ENCODE data around the gene IFTAP. TPM values are rescaled to one million over a fixed set of nuclear protein-coding genes. Genes with fewer than 3 reads are reported as not detected.

IFTAP gene
- total RNA-seq, 1 experiment from 2014 or later = 25.3 TPM

GRCh38 chr11:36618363-36619047, 24.2 kb downstream of the IFTAP start:
- intact Hi-C loops (cut with micrococcal nuclease; ENCODE audit: unreplicated experiment) = no loop called here
- ChIA-PET POLR2A (ENCODE audit: low non-redundant PET) (no interaction called here), CTCF (interaction anchor here (1.2 kb wide), 1 partner anchor 54 kb away, joined by 3 read pairs; no protein-coding TSS in a partner anchor)
- TF ChIP-seq EZH2 (IDR thresholded peaks at IDR 0.05; ENCODE audit: borderline replicate concordance, low read depth, low read length, poor library complexity, severe bottlenecking) (no peak), CTCF (conservative IDR thresholded peaks at IDR 0.05; ENCODE audit: low read depth, low read length) (no peak)
- Histone ChIP-seq H3K4me1 (ENCODE audit: insufficient read depth, low read length, poor library complexity, severe bottlenecking) (peaks cover 11% of the 10 kb centered on the region), H3K36me3 (ENCODE audit: insufficient read depth, low read length, poor library complexity, severe bottlenecking) (no peaks in the 10 kb centered on the region), H3K4me3 (ENCODE audit: low read depth, low read length, poor library complexity, severe bottlenecking) (no peak overlapping the region), H3K27ac (ENCODE audit: low read depth, low read length, poor library complexity, severe bottlenecking) (no peak overlapping the region), H3K9me3 (ENCODE audit: low read depth, low read length, poor library complexity, severe bottlenecking) (no peaks in the 10 kb centered on the region), H3K27me3 (replicated peaks; ENCODE audit: insufficient read depth, low read depth, low read length, poor library complexity) (no peaks in the 10 kb centered on the region)
- DNase-seq (ENCODE audit: low spot score) = no peak
- no TSS peak for BruUV-seq (replicated peaks)

GRCh38 chr11:36619502-36619901, 25.2 kb downstream of the IFTAP start:
- Histone ChIP-seq H3K27me3 (replicated peaks; ENCODE audit: insufficient read depth, low read depth, low read length, poor library complexity) (no peaks in the 10 kb centered on the region), H3K4me1 (ENCODE audit: insufficient read depth, low read length, poor library complexity, severe bottlenecking) (peaks cover 11% of the 10 kb centered on the region), H3K36me3 (ENCODE audit: insufficient read depth, low read length, poor library complexity, severe bottlenecking) (no peaks in the 10 kb centered on the region), H3K4me3 (ENCODE audit: low read depth, low read length, poor library complexity, severe bottlenecking) (no peak overlapping the region), H3K9me3 (ENCODE audit: low read depth, low read length, poor library complexity, severe bottlenecking) (no peaks in the 10 kb centered on the region), H3K27ac (ENCODE audit: low read depth, low read length, poor library complexity, severe bottlenecking) (no peak overlapping the region)
- POLR2A ChIA-PET (ENCODE audit: low non-redundant PET) = no interaction called here
- TF ChIP-seq CTCF (conservative IDR thresholded peaks at IDR 0.05; ENCODE audit: low read depth, low read length) = no peak
- TF ChIP-seq EZH2 (IDR thresholded peaks at IDR 0.05; ENCODE audit: borderline replicate concordance, low read depth, low read length, poor library complexity, severe bottlenecking) = no peak
- intact Hi-C loops (cut with micrococcal nuclease; ENCODE audit: unreplicated experiment) = no loop called here
- no TSS peak for BruUV-seq (replicated peaks)
- DNase-seq (ENCODE audit: low spot score) = peak; percentile 49
- CTCF ChIA-PET = interaction anchor here (1.0 to 1.2 kb wide), 2 partner anchors 55 to 56 kb away, joined by 3 to 4 read pairs; no protein-coding TSS in a partner anchor

- no peak for DNase-seq (ENCODE audit: low spot score)
- ChIA-PET CTCF (no interaction called here), POLR2A (ENCODE audit: low non-redundant PET) (no interaction called here)
- H3K4me3 ChIP-seq (ENCODE audit: low read depth, low read length, poor library complexity, severe bottlenecking) = no peak overlapping the region
- no peaks in the 10 kb centered on the region for H3K36me3 ChIP-seq (ENCODE audit: insufficient read depth, low read length, poor library complexity, severe bottlenecking)
- TF ChIP-seq CTCF (conservative IDR thresholded peaks at IDR 0.05; ENCODE audit: low read depth, low read length) (no peak), EZH2 (IDR thresholded peaks at IDR 0.05; ENCODE audit: borderline replicate concordance, low read depth, low read length, poor library complexity, severe bottlenecking) (no peak)
- H3K9me3 ChIP-seq (ENCODE audit: low read depth, low read length, poor library complexity, severe bottlenecking) = no peaks in the 10 kb centered on the region
- no peaks in the 10 kb centered on the region for H3K27me3 ChIP-seq (replicated peaks; ENCODE audit: insufficient read depth, low read depth, low read length, poor library complexity)
- BruUV-seq (replicated peaks) = no TSS peak
- no peak overlapping the region for H3K27ac ChIP-seq (ENCODE audit: low read depth, low read length, poor library complexity, severe bottlenecking)
- H3K4me1 ChIP-seq (ENCODE audit: insufficient read depth, low read length, poor library complexity, severe bottlenecking) = peaks cover 11% of the 10 kb centered on the region
- intact Hi-C loops (cut with micrococcal nuclease; ENCODE audit: unreplicated experiment) = no loop called here
Measured at GRCh38 chr11:36620246-36620645, 25.9 kb downstream of the IFTAP start.
